PFSK-1 (cell line): ENCODE measurements around the gene IL4R.

ENCODE experiments used
- POLR2AphosphoS5 ChIP-seq: IDR thresholded peaks from 2 replicates; pipeline ENCODE4 v1.6.1; 2012; ENCODE audit warnings: low read depth, mild to moderate bottlenecking, control low read depth, low read length, moderate library complexity
- TAF1 ChIP-seq: IDR thresholded peaks from 2 replicates; pipeline ENCODE4 v1.6.1; 2012; ENCODE audit warnings: low read length, control low read depth, borderline replicate concordance; ENCODE audit not compliant: insufficient read depth

GRCh38 chr16:27340654-27341053, 26.9 kb downstream of the IL4R start:
- TF ChIP-seq POLR2AphosphoS5, result no peak
- no peak for TF ChIP-seq TAF1
